ENCODE measurements around the gene TRMT61A.
A peak's percentile ranks its signal among the peaks of the same experiment; 100 is the strongest.

Gene TRMT61A

DNA sequence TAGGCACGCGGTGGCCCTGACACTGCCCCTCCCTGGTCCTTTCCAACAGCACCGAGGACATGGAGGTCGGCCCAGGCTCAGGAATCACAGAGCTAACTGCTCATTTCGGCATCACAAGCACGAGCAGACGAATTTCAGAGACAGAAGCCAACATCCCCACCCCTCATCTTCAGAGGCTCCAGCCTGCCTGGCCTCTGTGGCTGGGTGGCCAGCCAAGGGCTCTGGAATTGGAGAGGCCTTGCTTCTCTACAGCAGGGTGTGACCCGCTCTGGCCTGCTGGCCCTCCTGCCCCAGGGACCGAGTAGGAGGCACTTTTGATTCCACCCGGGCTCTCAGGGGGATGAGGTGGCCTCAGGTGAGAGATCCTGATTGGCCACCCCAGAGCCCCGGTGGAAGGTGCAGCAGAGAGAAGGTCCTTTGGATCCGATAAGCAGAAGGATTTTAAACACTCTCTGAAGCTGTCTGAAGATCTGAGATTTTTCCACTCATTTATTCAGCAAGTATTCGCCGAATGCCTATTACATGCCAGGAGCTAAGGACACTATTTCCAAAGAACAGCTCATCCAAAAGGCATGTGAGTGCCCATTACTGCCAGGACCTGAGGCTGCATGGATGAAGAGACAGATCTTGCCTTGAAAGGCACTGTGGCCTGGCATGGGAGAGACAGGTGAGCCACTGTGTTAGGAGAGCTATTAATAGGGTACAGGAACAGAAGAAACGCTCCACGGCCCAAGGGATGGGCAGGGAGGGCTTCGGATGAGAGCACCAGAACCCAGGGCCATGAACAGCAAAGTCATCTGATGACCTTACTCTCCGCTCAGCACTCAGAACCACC is 23.2 kb downstream of the TRMT61A start:
- DNase-seq, result peak; percentile 78 to 90
- no peaks in the 10 kb centered on the region for H3K36me3 ChIP-seq
- H3K4me3 ChIP-seq, result peak overlapping the region; percentile 31 to 32
- H3K9me3 ChIP-seq, result no peaks in the 10 kb centered on the region
- intact Hi-C loops (cut with DNase I; ENCODE audit: low total_unique reads), result no loop called here
- H3K4me1 ChIP-seq, result peaks cover 16 to 76% (median 50%) of the 10 kb centered on the region in 4 donors
- H3K27me3 ChIP-seq, result no peaks in the 10 kb centered on the region
- TF ChIP-seq, protein P1, sequence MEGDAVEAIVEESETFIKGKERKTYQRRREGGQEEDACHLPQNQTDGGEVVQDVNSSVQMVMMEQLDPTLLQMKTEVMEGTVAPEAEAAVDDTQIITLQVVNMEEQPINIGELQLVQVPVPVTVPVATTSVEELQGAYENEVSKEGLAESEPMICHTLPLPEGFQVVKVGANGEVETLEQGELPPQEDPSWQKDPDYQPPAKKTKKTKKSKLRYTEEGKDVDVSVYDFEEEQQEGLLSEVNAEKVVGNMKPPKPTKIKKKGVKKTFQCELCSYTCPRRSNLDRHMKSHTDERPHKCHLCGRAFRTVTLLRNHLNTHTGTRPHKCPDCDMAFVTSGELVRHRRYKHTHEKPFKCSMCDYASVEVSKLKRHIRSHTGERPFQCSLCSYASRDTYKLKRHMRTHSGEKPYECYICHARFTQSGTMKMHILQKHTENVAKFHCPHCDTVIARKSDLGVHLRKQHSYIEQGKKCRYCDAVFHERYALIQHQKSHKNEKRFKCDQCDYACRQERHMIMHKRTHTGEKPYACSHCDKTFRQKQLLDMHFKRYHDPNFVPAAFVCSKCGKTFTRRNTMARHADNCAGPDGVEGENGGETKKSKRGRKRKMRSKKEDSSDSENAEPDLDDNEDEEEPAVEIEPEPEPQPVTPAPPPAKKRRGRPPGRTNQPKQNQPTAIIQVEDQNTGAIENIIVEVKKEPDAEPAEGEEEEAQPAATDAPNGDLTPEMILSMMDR (IDR thresholded peaks at IDR 0.05), result no peak
- peak overlapping the region; percentile 90 to 97 for H3K27ac ChIP-seq

DNA sequence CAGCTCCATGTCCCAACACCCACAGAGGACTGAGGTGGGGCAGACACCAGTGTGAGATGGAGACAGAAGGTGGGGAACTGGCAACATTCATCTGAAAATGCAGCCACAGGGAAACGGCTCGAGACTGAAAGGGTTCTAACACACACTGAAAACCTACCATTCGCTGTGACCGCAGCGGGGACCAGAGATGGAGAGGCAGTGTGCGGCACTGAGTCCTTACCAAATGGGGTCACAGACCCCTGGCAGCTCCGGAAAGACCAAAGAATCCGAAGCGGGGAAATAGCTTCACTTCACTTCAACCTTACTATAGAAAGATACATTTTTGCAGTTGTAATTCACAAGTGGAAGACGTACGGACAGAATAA is 23.8 kb downstream of the TRMT61A start:
- H3K4me1 ChIP-seq, result peaks cover 16 to 82% (median 52%) of the 10 kb centered on the region in 4 donors
- no peaks in the 10 kb centered on the region for H3K27me3 ChIP-seq
- H3K36me3 ChIP-seq, result no peaks in the 10 kb centered on the region
- no peaks in the 10 kb centered on the region for H3K9me3 ChIP-seq
- intact Hi-C loops (cut with DNase I; ENCODE audit: low total_unique reads), result no loop called here
- no peak for DNase-seq
- H3K4me3 ChIP-seq, result no peak overlapping the region
- peak overlapping the region; percentile 90 to 97 for H3K27ac ChIP-seq
- TF ChIP-seq, protein P1 (IDR thresholded peaks at IDR 0.05), result no peak

DNA sequence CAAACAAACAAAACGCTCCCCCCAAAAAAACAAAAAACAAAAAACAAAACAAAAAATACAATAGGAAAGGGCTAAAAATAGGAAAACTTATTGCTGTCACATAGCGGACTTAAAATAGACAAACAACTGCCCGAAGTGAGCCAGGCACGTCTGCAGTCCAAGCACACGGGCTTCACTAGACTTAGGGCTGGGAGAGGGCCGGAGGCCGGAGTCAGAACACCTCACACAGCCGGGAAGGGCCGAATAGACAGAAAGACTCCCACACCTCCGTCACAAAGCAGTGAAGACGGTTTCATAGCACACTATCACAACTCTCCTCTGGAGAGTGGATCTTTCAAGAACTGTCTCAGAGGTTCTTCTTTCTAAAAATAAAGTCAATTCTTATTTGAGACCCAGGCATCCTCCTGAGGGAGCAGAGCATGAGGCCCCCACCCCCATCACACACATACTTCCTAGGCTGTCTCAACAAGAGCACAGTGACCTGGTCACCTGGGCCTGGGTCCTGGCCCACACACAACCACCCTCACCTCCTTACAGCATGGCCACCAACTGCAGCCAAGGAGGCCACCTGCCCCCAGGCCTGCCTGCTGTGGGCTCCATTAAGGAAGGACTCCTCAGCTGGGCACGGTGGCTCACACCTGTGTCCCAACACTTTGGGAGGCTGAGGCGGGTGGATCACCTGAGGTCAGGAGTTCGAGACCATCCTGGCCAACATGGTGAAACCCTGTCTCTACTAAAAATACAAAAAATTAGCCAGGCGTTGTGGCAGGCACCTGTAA is 26.8 kb downstream of the TRMT61A start:
- Histone ChIP-seq H3K4me1 (peaks cover 5 to 86% (median 46%) of the 10 kb centered on the region in 4 donors), H3K9me3 (no peaks in the 10 kb centered on the region), H3K27me3 (no peaks in the 10 kb centered on the region), H3K36me3 (peaks cover 16 to 25% (median 16%) of the 10 kb centered on the region in 3 donors), H3K27ac (peak overlapping the region; percentile 16 to 97), H3K4me3 (no peak overlapping the region)
- DNase-seq, result peak in 1 of 2 donors; percentile 68
- intact Hi-C loops (cut with DNase I; ENCODE audit: low total_unique reads), result no loop called here
- TF ChIP-seq, protein P1 (IDR thresholded peaks at IDR 0.05), result no peak

DNA sequence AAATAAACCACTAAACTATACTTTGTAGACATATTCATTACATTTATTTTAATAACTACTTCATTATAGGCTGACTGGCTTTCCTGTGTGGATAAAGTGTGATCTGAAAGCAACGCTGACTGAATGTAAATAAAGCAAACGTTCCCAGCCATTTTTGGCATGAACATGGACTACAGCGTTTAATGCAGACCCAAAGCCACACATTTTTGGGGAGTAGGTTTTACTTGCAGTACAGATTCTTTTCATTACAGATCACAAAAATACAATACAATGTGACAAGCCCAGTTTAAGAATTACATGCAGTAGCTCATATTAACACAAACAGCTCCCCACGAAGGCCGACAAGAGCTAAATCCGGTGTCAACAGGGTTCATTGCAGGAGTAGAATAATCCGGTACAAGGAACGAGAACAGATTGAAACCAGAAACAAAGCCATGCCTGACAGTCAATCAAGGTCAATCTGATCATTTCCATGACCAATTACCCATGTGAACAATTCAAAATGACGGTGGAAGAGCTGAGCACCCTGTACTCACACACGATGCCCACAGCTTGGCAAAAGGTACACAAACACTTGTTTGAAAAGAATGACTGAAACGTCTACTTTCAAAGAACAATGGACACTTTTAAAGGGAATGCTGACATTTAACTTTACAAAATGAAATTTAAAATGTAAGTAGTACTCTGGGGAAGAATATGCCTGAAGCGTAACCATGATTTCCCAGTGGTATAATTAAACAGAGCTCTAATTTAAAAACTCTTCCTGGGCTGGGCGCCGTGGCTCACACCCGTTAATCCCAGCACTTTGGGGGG is 28.2 kb downstream of the TRMT61A start:
- TF ChIP-seq, protein P1 (IDR thresholded peaks at IDR 0.05), result no peak
- no peaks in the 10 kb centered on the region for H3K9me3 ChIP-seq
- no peak for DNase-seq
- intact Hi-C loops (cut with DNase I; ENCODE audit: low total_unique reads), result no loop called here
- H3K36me3 ChIP-seq, result peaks cover 16 to 25% (median 16%) of the 10 kb centered on the region in 3 donors
- H3K27me3 ChIP-seq, result no peaks in the 10 kb centered on the region
- peaks cover 0 to 84% (median 44%) of the 10 kb centered on the region in 4 donors for H3K4me1 ChIP-seq
- H3K27ac ChIP-seq, result peak overlapping the region in 1 of 2 donors; percentile 26
- no peak overlapping the region for H3K4me3 ChIP-seq

All from tibial artery (tissue), 4 donors.